GM19463 (cell line): ENCODE data around the gene TMED8.
"Not testable (repeated sequence)": the region's sequence is repeated elsewhere in the genome, so short reads cannot be mapped to it uniquely, and the experiment has no call there.

Experiments
- ATAC-seq: cut with Tn5 transposase; IDR thresholded peaks from one replicate; pipeline ENCODE4 v1.9.1; 2021; ENCODE audit warnings: mild to moderate bottlenecking, moderate library complexity; ENCODE audit not compliant: unreplicated experiment

Gene TMED8

DNA sequence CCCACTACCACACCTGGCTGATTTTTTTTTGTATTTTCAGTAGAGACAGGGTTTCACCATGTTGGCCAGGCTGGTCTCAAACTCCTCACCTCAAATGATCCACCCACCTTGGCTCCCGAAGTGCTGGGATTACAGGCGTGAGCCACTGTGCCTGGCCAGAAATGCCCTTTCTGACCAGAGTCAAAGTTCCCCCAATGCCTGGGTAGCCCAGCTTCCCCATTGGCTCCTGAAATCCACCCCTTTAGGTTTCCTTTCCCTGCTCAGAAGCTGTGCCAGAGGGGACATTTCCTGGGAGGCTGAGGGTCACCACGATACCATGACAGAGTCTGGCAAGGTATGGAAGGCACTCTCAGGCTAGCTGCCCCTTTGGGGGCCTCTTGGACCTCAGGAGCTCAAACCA lies 52.6 kb downstream of the TMED8 start:
- no peak for ATAC-seq

DNA sequence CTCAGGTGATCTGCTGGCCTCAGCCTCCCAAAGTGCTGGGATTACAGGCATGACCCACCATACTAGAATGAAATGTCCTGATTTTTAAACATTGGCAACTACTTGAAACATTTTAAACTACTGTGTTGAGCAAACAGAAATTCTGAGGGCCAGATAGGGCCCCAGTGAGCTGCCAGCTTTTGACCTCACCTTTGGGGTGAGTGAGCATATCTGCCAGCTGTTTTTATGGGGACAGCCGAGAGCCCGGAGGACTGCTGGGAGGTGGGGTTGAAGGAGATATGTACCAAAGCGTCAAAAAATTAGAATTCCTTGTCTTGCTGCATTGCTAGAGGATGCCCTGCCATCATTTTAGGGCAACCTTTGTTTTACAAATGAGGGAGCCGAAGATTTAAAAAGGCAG lies 53.3 kb downstream of the TMED8 start:
- no peak for ATAC-seq

GRCh38 chr14:77322951-77323350 lies 53.9 kb downstream of the TMED8 start:
- ATAC-seq: no peak

- no peak for ATAC-seq
These were observed 54.5 kb downstream of the TMED8 start for GRCh38 chr14:77322250-77322902.

- peak; percentile 69 for ATAC-seq
These were observed 56.5 kb downstream of the TMED8 start, which contains the start of gene POMT2 for GRCh38 chr14:77320238-77320935. TSS of gene POMT2 (minus strand) at chr14:77320883. CDS start at chr14:77320681, 202 bp downstream.

DNA sequence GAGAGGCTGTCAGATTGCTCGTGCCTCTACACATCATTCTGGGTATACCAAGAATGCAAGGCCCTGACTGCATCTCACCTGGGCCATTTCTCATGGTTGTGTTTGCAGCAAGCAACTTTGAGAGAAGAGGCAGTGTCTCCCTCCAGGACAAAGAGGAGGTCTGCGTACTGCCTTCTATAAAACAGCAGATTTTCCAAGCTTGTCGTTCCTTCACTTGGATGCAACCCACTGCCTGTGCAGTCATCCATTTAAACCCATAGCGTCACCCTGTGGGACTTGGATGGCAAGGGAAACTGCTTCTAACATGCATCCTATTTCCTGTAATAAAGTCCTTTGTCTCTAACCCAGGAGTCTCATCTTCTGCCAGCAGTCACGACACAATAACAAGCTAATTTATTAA lies 57.5 kb downstream of the TMED8 start:
- no peak for ATAC-seq

DNA sequence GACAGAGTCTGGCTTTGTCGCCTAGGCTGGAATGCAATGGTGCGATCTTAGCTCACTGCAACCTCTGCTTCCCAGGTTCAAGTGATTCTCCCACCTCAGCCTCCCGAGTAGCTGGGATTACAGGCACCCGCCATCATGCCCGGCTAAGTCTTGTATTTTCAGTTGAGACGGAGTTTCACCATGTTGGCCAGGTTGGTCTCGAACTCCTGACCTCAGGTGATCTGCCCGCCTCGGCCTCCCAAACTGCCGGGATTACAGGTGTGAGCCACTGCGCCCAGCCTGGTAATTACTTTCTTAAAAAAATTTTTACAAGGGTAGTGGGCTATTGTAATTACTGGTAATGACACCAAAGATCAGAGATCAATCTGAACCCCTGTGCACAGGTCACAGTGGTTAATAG lies 58.1 kb downstream of the TMED8 start:
- ATAC-seq: not testable (repeated sequence)

DNA sequence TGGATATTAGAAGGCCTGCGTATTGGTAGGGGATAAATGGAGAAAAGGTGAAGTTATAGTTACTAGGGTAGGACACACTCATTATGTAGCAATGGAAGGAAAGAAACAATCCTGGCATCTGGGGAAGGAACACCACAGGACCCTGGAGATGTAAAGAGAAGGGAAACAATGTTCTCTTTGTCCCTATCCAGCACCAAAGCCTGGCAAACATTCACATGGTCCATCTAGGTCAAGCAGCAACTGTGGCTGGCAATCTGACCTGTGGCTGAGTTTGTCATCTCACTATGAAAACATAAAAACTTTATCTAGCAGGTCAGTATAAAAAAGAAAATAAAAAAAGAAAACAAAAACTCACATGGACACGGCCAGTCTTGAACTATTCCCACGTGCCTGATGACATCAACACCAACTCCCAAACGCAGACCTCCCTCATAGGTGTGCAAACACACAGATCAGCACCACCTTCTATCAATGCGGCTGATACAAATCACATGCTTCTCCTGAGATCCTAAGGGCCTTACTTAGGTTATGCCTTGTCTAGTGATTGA lies 58.8 kb downstream of the TMED8 start:
- ATAC-seq: no peak

- ATAC-seq: no peak
These were observed 60.0 kb downstream of the TMED8 start for GRCh38 chr14:77316872-77317301.

DNA sequence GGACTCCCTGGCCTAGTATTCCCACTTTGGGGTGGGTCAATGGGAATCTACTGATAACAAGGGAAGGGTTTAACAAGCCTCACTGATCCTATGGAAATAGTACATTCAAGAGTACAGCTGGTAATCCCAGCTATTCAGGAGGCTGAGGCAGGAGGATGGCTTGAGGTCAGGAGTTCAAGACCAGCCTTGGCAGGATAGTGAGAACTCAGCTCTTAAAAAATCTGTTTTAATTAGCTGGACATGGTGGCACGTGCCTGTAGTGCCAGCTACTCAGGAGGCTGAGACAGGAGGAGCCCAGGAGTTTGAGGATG lies 60.7 kb downstream of the TMED8 start:
- no peak for ATAC-seq

GRCh38 chr14:77314539-77315457 lies 62.1 kb downstream of the TMED8 start:
- ATAC-seq: no peak

- no peak for ATAC-seq
These were observed 62.9 kb downstream of the TMED8 start for GRCh38 chr14:77314043-77314442.

DNA sequence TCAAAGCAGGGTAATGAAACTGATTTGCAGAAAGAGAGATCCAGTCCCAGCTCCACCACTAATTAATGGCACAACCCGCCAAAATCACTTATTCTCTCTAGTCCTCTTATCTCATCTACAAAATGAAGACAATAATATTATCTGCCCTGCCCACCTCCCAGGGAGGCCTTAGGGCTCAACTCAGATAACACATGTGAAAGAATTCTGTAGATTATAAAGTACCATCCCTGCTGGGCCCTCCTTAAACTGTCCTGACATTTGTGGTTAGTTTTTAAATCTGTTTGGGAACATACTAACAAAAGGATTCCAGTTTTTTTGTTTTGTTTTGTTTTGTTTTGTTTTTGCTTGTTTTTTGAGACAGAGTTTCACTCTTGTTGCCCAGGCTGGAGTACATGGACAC lies 63.5 kb downstream of the TMED8 start:
- no peak for ATAC-seq

DNA sequence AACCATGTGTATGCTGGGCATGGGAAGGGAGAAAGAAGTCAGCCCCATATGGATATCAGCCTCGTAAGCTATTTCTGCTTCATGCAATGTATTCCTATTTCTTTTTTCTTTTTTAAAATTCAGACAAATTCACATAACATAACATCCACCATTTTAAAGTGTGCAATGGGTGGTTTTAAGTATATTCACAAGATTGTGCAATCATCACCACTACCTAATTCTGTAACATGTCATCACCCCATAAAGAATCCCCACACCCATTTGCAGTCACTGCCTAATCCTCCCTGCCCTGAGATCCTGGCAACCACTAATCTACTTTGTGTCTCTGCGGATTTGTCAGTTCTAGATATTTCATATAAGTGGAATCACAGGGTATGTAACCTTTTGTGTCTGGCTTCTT lies 65.7 kb downstream of the TMED8 start:
- ATAC-seq: no peak

- ATAC-seq: no peak
These were observed 66.9 kb downstream of the TMED8 start for GRCh38 chr14:77310026-77310425.

DNA sequence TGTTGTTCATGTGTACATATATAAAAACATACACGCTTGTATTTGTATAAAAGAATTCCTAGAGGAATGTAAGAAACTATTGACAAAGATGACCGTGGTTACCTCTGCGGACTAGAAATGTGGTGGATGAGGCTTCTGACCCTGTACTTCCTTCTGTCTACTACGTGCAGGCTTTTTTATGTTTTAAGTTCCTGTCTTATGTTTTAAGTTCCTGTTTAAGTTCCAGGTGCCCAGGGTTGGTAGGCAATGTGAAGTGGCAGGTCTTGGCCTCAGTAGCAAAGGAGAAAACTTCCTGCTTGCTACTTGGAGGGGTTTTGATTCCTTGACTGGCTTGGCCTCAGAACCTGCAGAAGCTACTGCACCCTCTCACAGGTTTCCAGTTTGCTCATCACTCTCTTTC lies 67.8 kb downstream of the TMED8 start:
- no peak for ATAC-seq

- ATAC-seq: no peak
These were observed 69.9 kb downstream of the TMED8 start for GRCh38 chr14:77306851-77307496.

GRCh38 chr14:77306416-77306815 lies 70.5 kb downstream of the TMED8 start:
- no peak for ATAC-seq

- ATAC-seq: no peak
These were observed 71.2 kb downstream of the TMED8 start for GRCh38 chr14:77305696-77306095.

GRCh38 chr14:77303417-77304156 lies 73.3 kb downstream of the TMED8 start:
- peak; percentile 78 for ATAC-seq
